GM12801 (cell line): ENCODE results near the gene EGLN2.

Experiments used
- CTCF ChIP-seq: IDR thresholded peaks from one replicate; pipeline ENCODE4 v1.5.1; 2011; ENCODE audit warnings: control low read depth; ENCODE audit not compliant: insufficient read length; ENCODE audit errors: extremely low read depth

The EGLN2 gene

DNA sequence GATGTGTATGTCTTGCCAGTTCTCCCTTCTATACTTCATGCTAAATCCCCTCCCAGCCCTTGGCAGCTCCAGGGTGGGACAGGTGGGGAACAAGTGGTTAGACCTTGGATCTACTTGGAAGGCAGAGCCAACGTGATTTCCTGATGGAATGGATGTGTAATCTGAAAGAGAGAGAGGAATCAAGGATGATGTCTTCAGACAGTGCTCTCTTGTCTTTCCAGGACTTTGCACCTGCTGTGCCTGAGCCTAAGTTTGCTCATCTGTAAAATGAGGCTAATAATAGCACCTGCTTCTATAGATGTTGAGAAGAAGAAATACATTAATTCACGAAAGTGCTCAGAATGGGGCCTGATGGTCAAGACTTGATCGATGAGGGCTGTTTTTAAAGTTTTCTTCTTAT lies 7.0 kb upstream of the EGLN2 start:
- TF ChIP-seq CTCF: no peak

DNA sequence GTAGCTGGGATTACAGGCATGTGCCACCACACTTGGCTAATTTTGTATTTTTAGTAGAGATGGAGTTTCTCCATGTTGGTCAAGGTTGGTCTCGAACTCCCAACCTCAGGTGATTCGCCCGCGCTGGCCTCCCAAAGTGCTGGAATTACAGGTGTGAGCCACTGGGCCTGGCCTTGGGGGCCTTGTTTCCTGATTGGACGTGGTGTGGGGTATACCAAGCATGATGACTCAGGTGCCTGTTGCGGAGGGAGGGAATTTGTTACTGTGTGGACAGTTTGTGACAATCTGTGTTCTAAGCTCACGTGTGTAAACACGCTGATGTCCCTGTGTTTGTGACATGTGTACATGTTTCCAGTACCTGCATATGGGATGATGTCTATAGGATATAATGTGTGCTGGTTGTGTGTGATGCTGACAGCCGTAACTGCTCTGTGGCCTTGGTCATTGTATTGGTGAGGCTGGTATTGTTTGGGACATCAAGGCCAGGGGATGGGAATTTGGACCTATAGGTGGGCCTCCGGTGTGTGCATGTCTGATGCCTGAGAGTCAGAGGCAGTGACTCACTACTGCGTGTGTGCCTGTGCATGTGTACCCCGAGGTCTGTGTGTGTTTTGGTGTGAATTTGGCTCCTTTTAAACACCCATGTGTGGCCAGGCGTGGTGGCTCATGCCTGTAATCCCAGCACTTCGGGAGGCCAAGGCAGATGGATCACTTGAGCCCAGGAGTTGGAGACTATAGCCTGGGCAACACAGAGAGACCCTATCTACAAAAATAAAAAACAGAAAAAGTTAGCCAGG lies 1.6 kb upstream of the EGLN2 start:
- no peak for TF ChIP-seq CTCF

DNA sequence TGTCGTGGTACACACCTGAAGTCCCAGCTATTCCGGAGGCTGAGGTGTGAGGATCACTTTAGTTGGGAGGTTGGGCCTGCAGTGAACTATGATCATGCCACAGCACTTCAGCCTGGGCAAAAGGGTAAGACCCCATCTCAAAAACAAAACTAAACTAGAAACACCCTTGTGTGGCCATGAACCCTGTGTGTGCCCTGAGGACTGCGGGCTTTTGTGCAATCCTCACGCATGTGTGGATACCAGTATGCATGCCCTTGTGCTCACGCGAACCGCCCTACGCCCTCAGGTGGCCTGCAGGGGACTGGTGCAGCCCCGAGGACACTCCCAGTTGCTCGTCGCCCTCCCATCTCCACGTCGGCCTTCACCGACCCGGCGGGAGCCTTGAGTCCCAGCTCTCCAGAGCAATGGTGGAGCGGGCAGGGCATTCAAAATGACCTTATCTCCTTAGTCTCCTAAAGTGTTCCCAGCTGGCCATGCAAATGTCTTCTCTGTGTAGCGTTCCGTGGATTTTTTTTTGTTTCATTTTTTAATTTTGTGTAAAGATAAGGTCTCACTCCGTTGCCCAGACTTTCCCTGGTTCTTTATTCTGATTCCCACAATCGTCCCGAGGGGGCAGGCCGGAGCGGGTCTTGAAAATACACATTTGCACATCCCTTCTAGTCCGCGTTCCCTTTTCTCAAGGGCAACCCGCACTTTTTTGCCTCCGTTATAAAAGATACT lies 868 bp upstream of the EGLN2 start:
- no peak for TF ChIP-seq CTCF

DNA sequence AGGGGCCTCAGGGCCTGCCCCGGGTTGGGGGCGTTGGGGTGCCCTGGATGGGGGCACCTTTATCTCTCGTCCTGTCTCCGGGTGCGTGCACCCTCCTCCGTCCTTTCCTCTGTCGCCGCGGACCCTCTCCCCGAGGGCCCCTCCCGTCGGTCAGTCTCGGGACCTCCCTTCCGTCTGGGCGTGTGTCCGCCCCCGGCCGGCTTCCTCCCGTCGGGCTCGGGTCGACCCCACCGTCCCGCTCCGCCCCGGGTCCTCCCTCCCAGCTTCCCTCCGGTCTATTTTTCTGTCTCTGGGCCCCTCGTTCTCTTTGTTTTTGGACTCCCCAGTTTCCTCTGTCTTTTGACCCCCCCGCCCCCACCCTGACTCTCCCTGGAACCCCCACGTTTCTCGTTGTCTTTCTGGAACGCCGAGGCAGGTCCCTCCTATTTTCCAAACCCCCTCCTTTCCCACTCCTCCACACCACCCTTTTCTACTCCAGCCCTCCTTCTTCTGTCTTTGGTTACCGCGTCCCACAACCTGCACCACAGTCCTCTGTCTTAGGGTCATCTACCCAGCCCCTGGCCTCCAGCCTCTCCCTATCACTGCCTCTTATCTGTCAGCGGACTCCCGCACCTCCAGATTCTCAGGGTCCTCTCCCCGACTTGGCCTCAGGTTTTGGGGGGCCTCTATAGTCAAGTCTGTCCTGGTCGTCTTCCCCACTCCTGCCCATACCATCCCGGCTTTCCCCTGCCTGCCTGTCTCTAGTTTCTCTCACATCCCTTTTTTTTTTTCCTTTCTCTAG lies 757 bp downstream of the EGLN2 start:
- TF ChIP-seq CTCF: no peak

GRCh38 chr19:40800339-40800996 lies 1.5 kb downstream of the EGLN2 start:
- TF ChIP-seq CTCF: no peak

DNA sequence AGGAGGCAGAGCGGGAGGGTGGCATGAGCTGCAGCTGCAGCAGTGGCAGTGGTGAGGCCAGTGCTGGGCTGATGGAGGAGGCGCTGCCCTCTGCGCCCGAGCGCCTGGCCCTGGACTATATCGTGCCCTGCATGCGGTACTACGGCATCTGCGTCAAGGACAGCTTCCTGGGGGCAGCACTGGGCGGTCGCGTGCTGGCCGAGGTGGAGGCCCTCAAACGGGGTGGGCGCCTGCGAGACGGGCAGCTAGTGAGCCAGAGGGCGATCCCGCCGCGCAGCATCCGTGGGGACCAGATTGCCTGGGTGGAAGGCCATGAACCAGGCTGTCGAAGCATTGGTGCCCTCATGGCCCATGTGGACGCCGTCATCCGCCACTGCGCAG lies 2.0 kb downstream of the EGLN2 start:
- TF ChIP-seq CTCF: no peak
